GM13977 (cell line): ENCODE results near the gene CAMK1D.

Experiments used
- DNase-seq: peaks from one replicate; pipeline ENCODE4 v3.0.0; 2012; ENCODE audit warnings: low spot score
- in situ Hi-C: fragments of 300-500 bp; cut with MboI; formaldehyde crosslinking; loops from one replicate; pipeline ENCODE4 v1.12.0; 2022; ENCODE audit warnings: low sequenced_read_pairs, low pct_unique_long_range_greater_than_20kb, mixed read lengths, inconsistent platforms; ENCODE audit not compliant: unreplicated experiment
- TF ChIP-seq, protein P1 (sequence below): IDR thresholded peaks from 2 replicates; pipeline ENCODE4 v1.5.1; 2012; ENCODE audit warnings: mild to moderate bottlenecking, control low read depth; ENCODE audit not compliant: insufficient read depth; ENCODE audit errors: extremely low read depth, missing control alignments

CAMK1D gene

DNA sequence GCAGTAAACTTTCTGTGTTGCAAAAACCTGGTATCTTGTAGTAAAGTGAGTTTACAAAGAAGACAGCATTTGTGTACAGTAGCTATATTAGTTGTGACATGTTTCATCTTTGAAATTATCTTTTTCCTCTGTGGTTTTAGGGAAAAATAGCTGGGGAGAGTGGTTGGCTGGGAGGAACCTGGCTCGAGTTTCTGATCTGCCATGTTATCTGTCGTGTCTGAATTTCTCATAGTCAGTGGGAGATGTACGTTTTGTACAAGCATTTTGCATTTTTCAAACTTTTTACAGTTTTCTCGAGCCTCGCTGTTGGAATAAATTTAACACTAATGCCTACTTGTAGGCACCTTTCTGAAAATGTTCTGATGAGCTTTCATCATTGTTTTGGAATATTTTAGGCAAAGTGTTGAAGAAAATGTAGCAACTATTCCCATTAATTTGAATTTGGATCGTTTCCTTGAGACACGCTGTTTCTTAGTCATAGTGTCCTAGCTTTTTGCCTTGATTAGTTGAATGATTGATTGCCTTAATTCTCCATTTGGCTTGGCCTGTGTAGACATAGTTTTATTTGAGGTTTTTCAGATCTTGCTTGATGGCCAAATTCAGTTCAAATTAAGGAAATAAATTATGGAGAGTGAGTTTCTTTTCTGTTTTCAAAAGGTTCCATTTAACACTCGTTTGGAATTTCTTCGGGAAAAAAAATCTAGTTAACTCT lies 65.1 kb downstream of the CAMK1D start:
- in situ Hi-C loops = no loop called here
- TF ChIP-seq, protein P1, sequence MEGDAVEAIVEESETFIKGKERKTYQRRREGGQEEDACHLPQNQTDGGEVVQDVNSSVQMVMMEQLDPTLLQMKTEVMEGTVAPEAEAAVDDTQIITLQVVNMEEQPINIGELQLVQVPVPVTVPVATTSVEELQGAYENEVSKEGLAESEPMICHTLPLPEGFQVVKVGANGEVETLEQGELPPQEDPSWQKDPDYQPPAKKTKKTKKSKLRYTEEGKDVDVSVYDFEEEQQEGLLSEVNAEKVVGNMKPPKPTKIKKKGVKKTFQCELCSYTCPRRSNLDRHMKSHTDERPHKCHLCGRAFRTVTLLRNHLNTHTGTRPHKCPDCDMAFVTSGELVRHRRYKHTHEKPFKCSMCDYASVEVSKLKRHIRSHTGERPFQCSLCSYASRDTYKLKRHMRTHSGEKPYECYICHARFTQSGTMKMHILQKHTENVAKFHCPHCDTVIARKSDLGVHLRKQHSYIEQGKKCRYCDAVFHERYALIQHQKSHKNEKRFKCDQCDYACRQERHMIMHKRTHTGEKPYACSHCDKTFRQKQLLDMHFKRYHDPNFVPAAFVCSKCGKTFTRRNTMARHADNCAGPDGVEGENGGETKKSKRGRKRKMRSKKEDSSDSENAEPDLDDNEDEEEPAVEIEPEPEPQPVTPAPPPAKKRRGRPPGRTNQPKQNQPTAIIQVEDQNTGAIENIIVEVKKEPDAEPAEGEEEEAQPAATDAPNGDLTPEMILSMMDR = no peak
- DNase-seq = no peak

DNA sequence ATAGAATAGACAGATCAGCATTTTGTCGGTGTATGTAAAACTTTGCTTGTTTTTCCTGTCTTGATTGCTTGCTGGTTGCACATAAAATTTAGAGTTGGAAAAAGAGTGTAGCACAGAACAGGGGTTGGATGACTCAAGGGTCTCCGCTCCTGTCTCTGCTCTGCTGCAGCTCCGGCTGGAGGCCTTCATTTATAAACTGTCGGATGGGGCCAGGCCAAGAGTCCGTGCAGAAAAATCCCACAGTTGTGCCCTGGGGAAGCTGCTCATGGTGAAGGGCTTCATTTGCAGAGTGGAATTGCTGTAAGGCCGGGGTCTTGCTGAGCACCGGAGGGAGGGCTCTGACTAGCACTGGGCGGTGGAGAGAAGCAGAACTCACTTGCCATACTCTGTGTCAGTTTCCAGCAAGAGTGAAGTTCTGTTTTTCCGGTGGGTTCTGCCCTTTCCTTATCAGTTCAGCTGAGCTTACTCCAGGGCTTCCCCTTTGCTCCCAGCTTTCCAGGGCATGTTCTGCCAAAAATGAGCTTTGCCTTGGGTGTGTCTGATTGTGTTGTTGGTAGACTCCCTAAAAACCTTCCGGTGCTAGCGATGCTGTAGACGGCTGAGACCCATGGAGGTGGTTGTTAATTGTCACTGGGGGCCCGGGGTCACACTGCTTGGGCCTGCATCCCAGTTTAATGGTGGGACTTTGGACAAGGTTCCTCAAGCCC lies 67.2 kb downstream of the CAMK1D start:
- in situ Hi-C loops = no loop called here
- DNase-seq = no peak
- TF ChIP-seq, protein P1 = no peak

DNA sequence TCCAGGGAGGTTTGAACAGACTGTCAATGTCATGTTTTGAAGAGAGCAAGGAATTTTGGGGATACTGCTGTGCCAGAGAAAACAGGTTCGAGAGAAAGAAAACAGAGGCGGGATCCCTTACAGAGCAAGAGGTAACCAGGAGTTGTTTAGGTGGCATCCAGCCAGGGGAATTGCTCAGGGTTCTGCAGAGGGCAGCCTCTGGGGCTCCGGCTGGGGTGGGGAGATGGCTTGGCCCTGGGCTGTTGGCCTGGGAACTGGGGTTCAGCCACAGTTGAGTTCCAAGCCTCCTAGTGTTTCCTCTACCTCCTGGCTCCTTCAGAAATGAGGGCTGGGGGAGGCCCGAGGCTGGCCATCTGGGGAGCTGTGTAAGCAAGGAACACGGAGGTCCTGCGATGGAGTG lies 68.0 kb downstream of the CAMK1D start:
- DNase-seq = no peak
- in situ Hi-C loops = no loop called here
- TF ChIP-seq, protein P1 = no peak

DNA sequence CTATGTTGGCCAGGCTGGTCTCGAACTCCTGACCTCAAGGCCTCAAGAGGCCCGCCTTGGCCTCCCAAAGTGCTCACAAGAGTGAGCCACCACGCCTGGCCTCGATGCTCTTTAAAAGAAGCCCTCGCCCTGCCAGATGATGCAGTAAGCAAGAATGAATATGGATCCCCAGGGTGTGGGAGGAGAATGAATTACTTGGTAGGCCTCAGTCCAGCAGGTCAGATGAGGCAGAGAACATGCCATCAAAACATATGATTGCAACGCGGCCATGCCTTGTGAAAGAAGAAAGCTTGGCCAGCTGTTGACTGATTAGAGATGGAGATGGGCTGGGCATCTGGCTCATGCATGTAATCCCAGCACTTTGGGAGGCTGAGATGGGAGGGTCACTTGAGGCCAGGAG lies 68.7 kb downstream of the CAMK1D start:
- in situ Hi-C loops = no loop called here
- TF ChIP-seq, protein P1 = no peak
- DNase-seq = no peak

DNA sequence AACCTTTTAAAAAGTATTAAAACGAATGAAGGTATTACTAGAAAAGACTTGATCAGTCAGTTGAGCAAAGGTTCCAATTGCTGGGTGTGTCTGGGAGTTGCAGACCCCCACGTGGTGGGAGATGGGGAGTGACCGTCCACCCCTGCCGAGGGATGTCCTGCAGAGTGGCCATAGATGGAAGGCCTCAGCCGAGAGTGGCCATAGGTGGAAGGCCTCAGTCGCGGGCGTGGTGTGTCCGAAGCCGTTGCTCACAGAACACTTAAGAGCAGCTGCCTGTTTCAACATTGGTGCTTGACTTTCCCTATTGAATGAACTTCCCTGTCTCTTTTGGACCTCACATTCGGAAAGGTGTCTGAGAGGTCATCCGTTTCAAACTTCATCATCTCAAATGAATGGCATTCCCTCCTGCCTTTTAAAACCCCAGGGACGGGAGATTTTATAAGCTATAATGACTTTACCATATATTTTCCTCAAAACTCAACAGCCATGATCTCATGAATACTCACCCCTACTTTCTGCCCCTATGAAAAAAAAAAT lies 69.4 kb downstream of the CAMK1D start:
- TF ChIP-seq, protein P1 = no peak
- in situ Hi-C loops = no loop called here
- DNase-seq = no peak

DNA sequence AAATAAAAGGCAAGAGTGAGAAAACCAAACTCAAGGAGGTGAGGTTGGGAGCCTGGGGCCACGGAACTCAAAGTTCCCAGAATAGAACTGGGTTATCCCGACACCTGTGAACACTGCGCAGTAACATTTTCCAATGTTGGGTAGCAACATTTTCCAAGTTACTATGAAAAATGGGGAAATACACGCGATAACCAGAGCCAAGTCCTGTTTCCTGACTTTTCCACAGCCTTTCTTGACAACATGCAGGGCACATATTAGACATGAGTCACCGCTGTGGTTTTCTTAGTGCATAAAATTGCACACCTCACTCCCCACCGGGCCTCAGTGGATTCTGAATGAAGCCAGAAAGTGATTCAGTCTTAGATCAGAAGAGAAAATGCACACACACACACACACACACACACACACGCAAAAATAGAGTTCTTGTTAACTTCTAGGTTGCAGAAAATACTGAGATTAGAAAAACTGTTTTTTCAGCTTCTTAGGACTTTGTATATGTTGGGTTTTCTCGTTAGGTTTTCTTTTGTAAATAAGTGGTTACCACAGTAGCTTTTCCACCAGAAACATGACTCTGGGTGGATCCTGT lies 70.0 kb downstream of the CAMK1D start:
- DNase-seq = peak; percentile 36
- TF ChIP-seq, protein P1 = no peak
- in situ Hi-C loops = no loop called here
